Rectal smooth muscle tissue (tissue), 1 donor: ENCODE data around the gene COL4A1.

Experiments
- H3K27ac ChIP-seq: one replicate; pipeline ENCODE4 v1.7.0; 2013; ENCODE audit warnings: low read depth, low read length, inconsistent platforms
- H3K27me3 ChIP-seq: one replicate; pipeline ENCODE4 v1.7.0; 2013; ENCODE audit warnings: low read length; ENCODE audit not compliant: control insufficient read depth, insufficient read depth
- H3K36me3 ChIP-seq: one replicate; pipeline ENCODE4 v1.7.0; 2013; ENCODE audit warnings: low read length; ENCODE audit not compliant: control insufficient read depth, insufficient read depth
- H3K4me1 ChIP-seq: one replicate; pipeline ENCODE4 v1.7.0; 2013; ENCODE audit warnings: low read length; ENCODE audit not compliant: control insufficient read depth, insufficient read depth
- H3K4me3 ChIP-seq: one replicate; pipeline ENCODE4 v1.7.0; 2013; ENCODE audit warnings: low read length
- H3K9ac ChIP-seq: one replicate; pipeline ENCODE4 v1.7.0; 2013; ENCODE audit warnings: low read length

The COL4A1 gene

GRCh38 chr13:110338441-110339101 is 31.6 kb upstream of the COL4A1 start:
- Histone ChIP-seq H3K9ac (no peak overlapping the region), H3K4me1 (peaks cover 93% of the 10 kb centered on the region), H3K36me3 (no peaks in the 10 kb centered on the region), H3K27me3 (no peaks in the 10 kb centered on the region), H3K27ac (peak overlapping the region; percentile 95), H3K4me3 (peak overlapping the region; percentile 14)

GRCh38 chr13:110337247-110337646 is 30.3 kb upstream of the COL4A1 start:
- peak overlapping the region; percentile 95 for H3K27ac ChIP-seq
- no peak overlapping the region for H3K9ac ChIP-seq
- peaks cover 92% of the 10 kb centered on the region for H3K4me1 ChIP-seq
- no peak overlapping the region for H3K4me3 ChIP-seq
- peaks cover 3% of the 10 kb centered on the region for H3K36me3 ChIP-seq
- no peaks in the 10 kb centered on the region for H3K27me3 ChIP-seq

- H3K36me3 ChIP-seq = peaks cover 3% of the 10 kb centered on the region
- H3K4me1 ChIP-seq = peaks cover 87% of the 10 kb centered on the region
- no peak overlapping the region for H3K9ac ChIP-seq
- H3K4me3 ChIP-seq = no peak overlapping the region
- H3K27ac ChIP-seq = peak overlapping the region; percentile 95
- no peaks in the 10 kb centered on the region for H3K27me3 ChIP-seq
These were observed 29.7 kb upstream of the COL4A1 start for GRCh38 chr13:110336681-110337080.

GRCh38 chr13:110336108-110336507 is 29.2 kb upstream of the COL4A1 start:
- no peaks in the 10 kb centered on the region for H3K27me3 ChIP-seq
- H3K4me3 ChIP-seq = no peak overlapping the region
- no peak overlapping the region for H3K9ac ChIP-seq
- peaks cover 3% of the 10 kb centered on the region for H3K36me3 ChIP-seq
- peak overlapping the region; percentile 95 for H3K27ac ChIP-seq
- peaks cover 87% of the 10 kb centered on the region for H3K4me1 ChIP-seq

- Histone ChIP-seq H3K27ac (peak overlapping the region; percentile 95), H3K4me1 (peaks cover 88% of the 10 kb centered on the region), H3K27me3 (no peaks in the 10 kb centered on the region), H3K4me3 (peak overlapping the region; percentile 17), H3K9ac (no peak overlapping the region), H3K36me3 (peaks cover 3% of the 10 kb centered on the region)
These were observed 28.0 kb upstream of the COL4A1 start for GRCh38 chr13:110334841-110335490.

GRCh38 chr13:110334256-110334655 is 27.3 kb upstream of the COL4A1 start:
- Histone ChIP-seq H3K36me3 (peaks cover 3% of the 10 kb centered on the region), H3K9ac (no peak overlapping the region), H3K4me3 (no peak overlapping the region), H3K27me3 (no peaks in the 10 kb centered on the region), H3K4me1 (peaks cover 88% of the 10 kb centered on the region), H3K27ac (peak overlapping the region; percentile 87)

GRCh38 chr13:110333837-110334236 is 26.9 kb upstream of the COL4A1 start:
- H3K4me1 ChIP-seq = peaks cover 86% of the 10 kb centered on the region
- no peaks in the 10 kb centered on the region for H3K27me3 ChIP-seq
- peak overlapping the region; percentile 87 for H3K27ac ChIP-seq
- no peak overlapping the region for H3K4me3 ChIP-seq
- H3K9ac ChIP-seq = no peak overlapping the region
- H3K36me3 ChIP-seq = peaks cover 3% of the 10 kb centered on the region

- Histone ChIP-seq H3K27ac (peak overlapping the region; percentile 87), H3K4me1 (peaks cover 77% of the 10 kb centered on the region), H3K36me3 (peaks cover 3% of the 10 kb centered on the region), H3K27me3 (no peaks in the 10 kb centered on the region), H3K9ac (no peak overlapping the region), H3K4me3 (no peak overlapping the region)
These were observed 25.8 kb upstream of the COL4A1 start for GRCh38 chr13:110332750-110333149.

GRCh38 chr13:110331362-110331761 is 24.4 kb upstream of the COL4A1 start:
- Histone ChIP-seq H3K9ac (no peak overlapping the region), H3K36me3 (peaks cover 3% of the 10 kb centered on the region), H3K27ac (peak overlapping the region; percentile 87), H3K4me3 (no peak overlapping the region), H3K27me3 (no peaks in the 10 kb centered on the region), H3K4me1 (peaks cover 73% of the 10 kb centered on the region)

- H3K4me3 ChIP-seq = peak overlapping the region; percentile 27
- peaks cover 68% of the 10 kb centered on the region for H3K4me1 ChIP-seq
- H3K36me3 ChIP-seq = peaks cover 3% of the 10 kb centered on the region
- H3K27ac ChIP-seq = peak overlapping the region; percentile 87
- no peaks in the 10 kb centered on the region for H3K27me3 ChIP-seq
- H3K9ac ChIP-seq = no peak overlapping the region
These were observed 23.6 kb upstream of the COL4A1 start for GRCh38 chr13:110330491-110331011.

- peaks cover 72% of the 10 kb centered on the region for H3K4me1 ChIP-seq
- H3K4me3 ChIP-seq = peak overlapping the region; percentile 27
- H3K27me3 ChIP-seq = no peaks in the 10 kb centered on the region
- peaks cover 3% of the 10 kb centered on the region for H3K36me3 ChIP-seq
- no peak overlapping the region for H3K9ac ChIP-seq
- peak overlapping the region; percentile 87 for H3K27ac ChIP-seq
These were observed 23.0 kb upstream of the COL4A1 start for GRCh38 chr13:110329798-110330461.

GRCh38 chr13:110329258-110329657 is 22.3 kb upstream of the COL4A1 start:
- H3K36me3 ChIP-seq = peaks cover 3% of the 10 kb centered on the region
- H3K4me3 ChIP-seq = no peak overlapping the region
- no peak overlapping the region for H3K9ac ChIP-seq
- H3K27ac ChIP-seq = peak overlapping the region; percentile 87
- peaks cover 72% of the 10 kb centered on the region for H3K4me1 ChIP-seq
- no peaks in the 10 kb centered on the region for H3K27me3 ChIP-seq
